ENCODE data around the gene ARHGAP12. TPM values are rescaled to one million over a fixed set of nuclear protein-coding genes. Genes with fewer than 3 reads are reported as not detected.
A peak's percentile ranks its signal among the peaks of the same experiment; 100 is the strongest.

The ARHGAP12 gene
- total RNA-seq, 1 experiment from 2014 or later: 39.5 TPM

DNA sequence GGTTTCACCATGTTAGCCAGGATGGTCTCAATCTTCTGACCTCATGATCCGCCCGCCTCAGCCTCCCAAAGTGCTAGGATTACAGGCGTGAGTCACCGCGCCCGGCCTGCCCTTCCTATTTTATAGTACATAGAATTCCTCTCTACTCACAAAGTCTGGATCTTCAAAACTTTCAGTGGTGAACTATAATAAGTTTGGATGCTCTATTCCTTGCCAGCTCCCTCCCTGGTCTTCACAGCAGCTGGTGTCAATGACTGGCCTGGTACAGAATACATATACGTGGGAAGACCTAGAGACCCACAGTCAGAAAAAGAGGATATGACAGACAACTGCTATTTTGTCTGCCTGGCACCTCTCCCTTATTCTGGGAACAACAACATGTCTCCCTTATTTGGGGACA lies 40.8 kb downstream of the ARHGAP12 start:
- no peak overlapping the region for H3K4me3 Mint-ChIP-seq
- CTCF ChIA-PET: no interaction called here

GRCh38 chr10:31886885-31887284 lies 41.7 kb downstream of the ARHGAP12 start:
- ATAC-seq (no peak), DNase-seq (ENCODE audit: low spot score) (no peak)
- ChIA-PET CTCF (no interaction called here), POLR2A (no interaction called here)
- Mint-ChIP-seq H3K9me3 (no peaks in the 10 kb centered on the region), H3K4me1 (peaks cover 29% of the 10 kb centered on the region), H3K36me3 (no peaks in the 10 kb centered on the region), H3K4me3 (no peak overlapping the region), H3K27me3 (ENCODE audit: low read depth) (no peaks in the 10 kb centered on the region), H3K27ac (no peak overlapping the region)
- no peak for TF ChIP-seq FOXJ3 (CRISPR knock-in tag; IDR thresholded peaks at IDR 0.05; ENCODE audit: borderline replicate concordance)
- TF ChIP-seq IRF2 (CRISPR knock-in tag; IDR thresholded peaks at IDR 0.05; ENCODE audit: borderline replicate concordance, low read depth): no peak
- no peak for TF ChIP-seq ZNF396 (CRISPR knock-in tag; IDR thresholded peaks at IDR 0.05; ENCODE audit: borderline replicate concordance)
- no peak for TF ChIP-seq HMGA2 (CRISPR knock-in tag; IDR thresholded peaks at IDR 0.05)
- TF ChIP-seq USF1 (CRISPR knock-in tag; IDR thresholded peaks at IDR 0.05): no peak
- TF ChIP-seq ZNF512 (CRISPR knock-in tag; IDR thresholded peaks at IDR 0.05; ENCODE audit: borderline replicate concordance): no peak
- no peak for TF ChIP-seq ZNF317 (CRISPR knock-in tag; IDR thresholded peaks at IDR 0.05; ENCODE audit: borderline replicate concordance, low read depth)
- TF ChIP-seq E2F4 (CRISPR knock-in tag; IDR thresholded peaks at IDR 0.05; ENCODE audit: borderline replicate concordance, low read depth): no peak
- no peak for TF ChIP-seq ZNF263 (CRISPR knock-in tag; IDR thresholded peaks at IDR 0.05; ENCODE audit: low read depth)
- no peak for TF ChIP-seq CTCF (IDR thresholded peaks at IDR 0.05)
- no peak for TF ChIP-seq MAX (CRISPR knock-in tag; IDR thresholded peaks at IDR 0.05)
- TF ChIP-seq ERG (CRISPR knock-in tag; IDR thresholded peaks at IDR 0.05): no peak

More for the DNA sequence above, 40.8 kb downstream of the ARHGAP12 start:
- DNase-seq (ENCODE audit: low spot score) (no peak), ATAC-seq (no peak)
- H3K4me1 Mint-ChIP-seq: peaks cover 38% of the 10 kb centered on the region
- H3K27ac Mint-ChIP-seq: peak overlapping the region; percentile 21; the same call in 1 of the 2 replicates
- POLR2A ChIA-PET: no interaction called here
- TF ChIP-seq, protein P1, sequence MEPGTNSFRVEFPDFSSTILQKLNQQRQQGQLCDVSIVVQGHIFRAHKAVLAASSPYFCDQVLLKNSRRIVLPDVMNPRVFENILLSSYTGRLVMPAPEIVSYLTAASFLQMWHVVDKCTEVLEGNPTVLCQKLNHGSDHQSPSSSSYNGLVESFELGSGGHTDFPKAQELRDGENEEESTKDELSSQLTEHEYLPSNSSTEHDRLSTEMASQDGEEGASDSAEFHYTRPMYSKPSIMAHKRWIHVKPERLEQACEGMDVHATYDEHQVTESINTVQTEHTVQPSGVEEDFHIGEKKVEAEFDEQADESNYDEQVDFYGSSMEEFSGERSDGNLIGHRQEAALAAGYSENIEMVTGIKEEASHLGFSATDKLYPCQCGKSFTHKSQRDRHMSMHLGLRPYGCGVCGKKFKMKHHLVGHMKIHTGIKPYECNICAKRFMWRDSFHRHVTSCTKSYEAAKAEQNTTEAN (CRISPR knock-in tag; IDR thresholded peaks at IDR 0.05): no peak
- no peak for TF ChIP-seq JUN (CRISPR knock-in tag; IDR thresholded peaks at IDR 0.05)
- no peak for TF ChIP-seq CREM (CRISPR knock-in tag; IDR thresholded peaks at IDR 0.05)
- no peak for TF ChIP-seq AFF4 (CRISPR knock-in tag; IDR thresholded peaks at IDR 0.05; ENCODE audit: borderline replicate concordance)
- TF ChIP-seq CREB1 (CRISPR knock-in tag; IDR thresholded peaks at IDR 0.05): no peak
- TF ChIP-seq, protein P2, sequence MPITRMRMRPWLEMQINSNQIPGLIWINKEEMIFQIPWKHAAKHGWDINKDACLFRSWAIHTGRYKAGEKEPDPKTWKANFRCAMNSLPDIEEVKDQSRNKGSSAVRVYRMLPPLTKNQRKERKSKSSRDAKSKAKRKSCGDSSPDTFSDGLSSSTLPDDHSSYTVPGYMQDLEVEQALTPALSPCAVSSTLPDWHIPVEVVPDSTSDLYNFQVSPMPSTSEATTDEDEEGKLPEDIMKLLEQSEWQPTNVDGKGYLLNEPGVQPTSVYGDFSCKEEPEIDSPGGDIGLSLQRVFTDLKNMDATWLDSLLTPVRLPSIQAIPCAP (CRISPR knock-in tag; IDR thresholded peaks at IDR 0.05): no peak
- TF ChIP-seq FOXP1 (CRISPR knock-in tag; IDR thresholded peaks at IDR 0.05; ENCODE audit: borderline replicate concordance): no peak
- 0 out of 2 replicates have a peak, but pooled peaks cover 3% of the 10 kb centered on the region for H3K36me3 Mint-ChIP-seq
- H3K9me3 Mint-ChIP-seq: peaks cover 5% of the 10 kb centered on the region
- no peaks in the 10 kb centered on the region for H3K27me3 Mint-ChIP-seq (ENCODE audit: low read depth)
